ENCODE data around the gene FLVCR2. TPM values are rescaled to one million over a fixed set of nuclear protein-coding genes. Genes with fewer than 3 reads are reported as not detected.
A peak's percentile ranks its signal among the peaks of the same experiment; 100 is the strongest.

FLVCR2 gene
- 7.3 TPM for total RNA-seq

GRCh38 chr14:75578102-75578785 is at the start of gene FLVCR2:
Gene FLVCR2, plus strand, starts transcription at chr14:75578620. Its CDS starts 353 bp downstream, at chr14:75578973.
- Histone ChIP-seq H3K4me3 (ENCODE audit: low read length in 3 of 3) (peak within 1 kb of the TSS; percentile 66 to 88 (median 83)), H3K9me3 (ENCODE audit: control insufficient read depth in 3 of 3, low read length in 3 of 3) (no peaks in the 10 kb centered on the region), H3K36me3 (ENCODE audit: control insufficient read depth in 3 of 3, insufficient read depth in 3 of 3, low read length in 3 of 3) (no peaks in the 10 kb centered on the region), H3K4me1 (ENCODE audit: control insufficient read depth in 3 of 3, insufficient read depth in 3 of 3, low read length in 3 of 3) (peaks cover 22 to 30% (median 26%) of the 10 kb centered on the region in 3 donors), H3K9ac (ENCODE audit: low read depth in 1 of 3, low read length in 3 of 3) (peak within 1 kb of the TSS; percentile 75 to 92 (median 86)), H3K27me3 (ENCODE audit: control insufficient read depth in 3 of 3, insufficient read depth in 3 of 3, low read length in 3 of 3) (no peaks in the 10 kb centered on the region), H3K27ac (ENCODE audit: low read depth, low read length) (peak within 1 kb of the TSS; percentile 83)

DNA sequence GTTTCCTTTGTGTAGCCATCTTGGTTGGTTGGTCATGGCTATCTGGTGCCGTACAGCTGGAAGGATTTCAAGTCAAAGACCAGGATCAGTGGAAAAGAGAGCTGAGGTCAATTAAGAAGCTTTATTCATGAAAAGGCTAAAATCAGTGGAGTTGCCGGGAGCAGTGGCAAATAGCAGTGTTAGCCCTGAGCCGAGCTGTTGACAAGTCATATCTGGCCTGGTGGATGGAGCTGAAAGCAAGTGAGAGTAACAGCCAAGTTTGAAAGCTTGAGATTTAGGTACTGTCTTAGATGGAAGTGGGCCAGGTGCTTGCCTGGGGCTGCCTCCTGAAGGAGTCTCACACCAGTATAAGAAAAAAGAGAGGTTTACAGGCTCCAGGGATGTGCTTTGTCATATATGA is 47.2 kb upstream of the FLVCR2 start:
- Histone ChIP-seq H3K4me1 (ENCODE audit: control insufficient read depth in 3 of 3, insufficient read depth in 3 of 3, low read length in 3 of 3) (peaks cover 0 to 5% (median 3%) of the 10 kb centered on the region in 3 donors), H3K9ac (ENCODE audit: low read depth in 1 of 3, low read length in 3 of 3) (no peak overlapping the region)

GRCh38 chr14:75531660-75532317 is 46.6 kb upstream of the FLVCR2 start:
- Histone ChIP-seq H3K4me1 (ENCODE audit: control insufficient read depth in 3 of 3, insufficient read depth in 3 of 3, low read length in 3 of 3) (peaks cover 0 to 5% (median 5%) of the 10 kb centered on the region in 3 donors), H3K4me3 (ENCODE audit: low read length in 3 of 3) (no peak overlapping the region), H3K36me3 (ENCODE audit: control insufficient read depth in 3 of 3, insufficient read depth in 3 of 3, low read length in 3 of 3) (no peaks in the 10 kb centered on the region)

More for the DNA sequence above, 47.2 kb upstream of the FLVCR2 start:
- Histone ChIP-seq H3K36me3 (ENCODE audit: control insufficient read depth in 3 of 3, insufficient read depth in 3 of 3, low read length in 3 of 3) (no peaks in the 10 kb centered on the region), H3K27ac (ENCODE audit: low read depth, low read length) (no peak overlapping the region), H3K9me3 (ENCODE audit: control insufficient read depth in 3 of 3, low read length in 3 of 3) (no peaks in the 10 kb centered on the region), H3K4me3 (ENCODE audit: low read length in 3 of 3) (no peak overlapping the region), H3K27me3 (ENCODE audit: control insufficient read depth in 3 of 3, insufficient read depth in 3 of 3, low read length in 3 of 3) (no peaks in the 10 kb centered on the region)

GRCh38 chr14:75533791-75534555 is 44.4 kb upstream of the FLVCR2 start:
- Histone ChIP-seq H3K4me1 (ENCODE audit: control insufficient read depth in 3 of 3, insufficient read depth in 3 of 3, low read length in 3 of 3) (peaks cover 0 to 5% (median 5%) of the 10 kb centered on the region in 3 donors), H3K9me3 (ENCODE audit: control insufficient read depth in 3 of 3, low read length in 3 of 3) (no peaks in the 10 kb centered on the region), H3K27ac (ENCODE audit: low read depth, low read length) (no peak overlapping the region), H3K9ac (ENCODE audit: low read depth in 1 of 3, low read length in 3 of 3) (no peak overlapping the region), H3K27me3 (ENCODE audit: control insufficient read depth in 3 of 3, insufficient read depth in 3 of 3, low read length in 3 of 3) (no peaks in the 10 kb centered on the region), H3K4me3 (ENCODE audit: low read length in 3 of 3) (no peak overlapping the region), H3K36me3 (ENCODE audit: control insufficient read depth in 3 of 3, insufficient read depth in 3 of 3, low read length in 3 of 3) (no peaks in the 10 kb centered on the region)

More at GRCh38 chr14:75531660-75532317, 46.6 kb upstream of the FLVCR2 start:
- no peak overlapping the region for H3K9ac ChIP-seq (ENCODE audit: low read depth in 1 of 3, low read length in 3 of 3)
- H3K27me3 ChIP-seq (ENCODE audit: control insufficient read depth in 3 of 3, insufficient read depth in 3 of 3, low read length in 3 of 3): no peaks in the 10 kb centered on the region
- H3K9me3 ChIP-seq (ENCODE audit: control insufficient read depth in 3 of 3, low read length in 3 of 3): no peaks in the 10 kb centered on the region
- no peak overlapping the region for H3K27ac ChIP-seq (ENCODE audit: low read depth, low read length)

GRCh38 chr14:75535164-75535898 is 43.1 kb upstream of the FLVCR2 start:
- Histone ChIP-seq H3K9ac (ENCODE audit: low read depth in 1 of 3, low read length in 3 of 3) (no peak overlapping the region), H3K27ac (ENCODE audit: low read depth, low read length) (no peak overlapping the region), H3K9me3 (ENCODE audit: control insufficient read depth in 3 of 3, low read length in 3 of 3) (no peaks in the 10 kb centered on the region), H3K4me1 (ENCODE audit: control insufficient read depth in 3 of 3, insufficient read depth in 3 of 3, low read length in 3 of 3) (peaks cover 0 to 5% (median 5%) of the 10 kb centered on the region in 3 donors), H3K36me3 (ENCODE audit: control insufficient read depth in 3 of 3, insufficient read depth in 3 of 3, low read length in 3 of 3) (no peaks in the 10 kb centered on the region), H3K27me3 (ENCODE audit: control insufficient read depth in 3 of 3, insufficient read depth in 3 of 3, low read length in 3 of 3) (no peaks in the 10 kb centered on the region), H3K4me3 (ENCODE audit: low read length in 3 of 3) (no peak overlapping the region)

GRCh38 chr14:75537071-75537470 is 41.3 kb upstream of the FLVCR2 start:
- peaks cover 0 to 5% (median 5%) of the 10 kb centered on the region in 3 donors for H3K4me1 ChIP-seq (ENCODE audit: control insufficient read depth in 3 of 3, insufficient read depth in 3 of 3, low read length in 3 of 3)
- no peak overlapping the region for H3K9ac ChIP-seq (ENCODE audit: low read depth in 1 of 3, low read length in 3 of 3)
- no peak overlapping the region for H3K27ac ChIP-seq (ENCODE audit: low read depth, low read length)
- H3K27me3 ChIP-seq (ENCODE audit: control insufficient read depth in 3 of 3, insufficient read depth in 3 of 3, low read length in 3 of 3): no peaks in the 10 kb centered on the region
- H3K36me3 ChIP-seq (ENCODE audit: control insufficient read depth in 3 of 3, insufficient read depth in 3 of 3, low read length in 3 of 3): no peaks in the 10 kb centered on the region
- no peak overlapping the region for H3K4me3 ChIP-seq (ENCODE audit: low read length in 3 of 3)
- no peaks in the 10 kb centered on the region for H3K9me3 ChIP-seq (ENCODE audit: control insufficient read depth in 3 of 3, low read length in 3 of 3)

DNA sequence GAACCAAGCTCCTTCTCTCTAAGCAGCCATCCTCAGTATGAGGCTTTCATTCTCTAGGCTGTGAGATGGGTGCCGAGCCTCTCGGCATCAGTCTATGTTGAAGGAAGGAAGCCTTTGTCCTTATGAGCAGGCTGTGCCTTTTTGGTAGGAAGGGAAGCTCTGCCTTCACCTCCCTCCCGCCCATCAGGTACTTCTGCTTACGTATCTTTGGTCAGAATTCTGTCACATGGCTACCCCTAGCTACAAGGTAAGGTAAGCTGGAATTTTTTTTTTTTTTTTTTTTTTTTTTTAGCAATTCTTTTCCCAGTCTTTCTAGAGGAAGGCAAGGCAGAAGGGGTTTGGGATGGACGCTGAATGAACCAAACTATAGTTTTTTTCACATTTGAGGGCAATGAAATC is 39.3 kb upstream of the FLVCR2 start:
- H3K9ac ChIP-seq (ENCODE audit: low read depth in 1 of 3, low read length in 3 of 3): no peak overlapping the region
- H3K27me3 ChIP-seq (ENCODE audit: control insufficient read depth in 3 of 3, insufficient read depth in 3 of 3, low read length in 3 of 3): no peaks in the 10 kb centered on the region
- no peaks in the 10 kb centered on the region for H3K9me3 ChIP-seq (ENCODE audit: control insufficient read depth in 3 of 3, low read length in 3 of 3)
- no peak overlapping the region for H3K4me3 ChIP-seq (ENCODE audit: low read length in 3 of 3)
- no peak overlapping the region for H3K27ac ChIP-seq (ENCODE audit: low read depth, low read length)
- H3K36me3 ChIP-seq (ENCODE audit: control insufficient read depth in 3 of 3, insufficient read depth in 3 of 3, low read length in 3 of 3): no peaks in the 10 kb centered on the region
- H3K4me1 ChIP-seq (ENCODE audit: control insufficient read depth in 3 of 3, insufficient read depth in 3 of 3, low read length in 3 of 3): peaks cover 0 to 5% (median 5%) of the 10 kb centered on the region in 3 donors

DNA sequence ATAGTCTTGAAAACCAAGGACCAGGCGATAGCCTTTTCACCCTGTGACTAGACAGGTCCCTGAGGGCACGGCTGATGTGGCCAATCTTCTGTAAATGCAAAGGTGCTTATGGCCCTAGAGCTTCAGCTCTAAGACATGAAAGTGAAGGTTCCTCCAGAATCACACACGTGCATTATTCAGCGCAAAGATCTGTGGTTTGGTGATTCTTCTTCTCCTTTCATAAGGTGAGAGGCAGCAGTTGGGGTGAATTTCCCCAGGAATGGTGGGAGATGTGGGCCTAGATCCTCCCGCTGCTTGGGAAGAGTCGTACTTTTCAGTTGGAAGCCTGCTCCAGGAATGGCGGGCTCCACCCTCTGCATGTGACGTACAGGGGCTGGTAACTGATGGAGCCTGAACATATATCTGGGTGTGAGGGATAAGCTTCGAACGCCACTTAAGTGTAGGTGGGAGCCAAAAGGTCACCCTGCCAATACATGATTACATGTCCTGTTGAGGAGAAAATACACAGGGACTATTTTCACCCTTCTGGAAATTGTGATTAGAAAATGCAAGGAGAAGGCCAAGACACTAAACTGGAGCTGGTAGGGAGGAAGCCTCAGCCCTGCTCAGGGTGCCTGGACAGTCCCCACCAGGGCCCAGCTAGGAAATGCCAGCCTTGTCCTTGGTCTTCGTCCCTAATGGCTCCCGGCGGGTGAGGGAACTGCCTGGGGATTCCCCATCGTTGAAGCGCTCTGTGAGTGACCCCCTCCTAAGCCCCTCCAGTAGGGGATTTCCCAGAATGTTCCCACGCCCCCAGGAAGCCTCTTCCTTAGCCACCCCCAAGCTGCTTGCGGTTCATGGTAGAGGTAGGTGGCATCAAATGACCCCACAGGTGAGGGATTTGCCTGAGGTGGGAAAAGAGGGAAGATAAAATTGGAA is 38.6 kb upstream of the FLVCR2 start:
- no peaks in the 10 kb centered on the region for H3K36me3 ChIP-seq (ENCODE audit: control insufficient read depth in 3 of 3, insufficient read depth in 3 of 3, low read length in 3 of 3)
- H3K9me3 ChIP-seq (ENCODE audit: control insufficient read depth in 3 of 3, low read length in 3 of 3): no peaks in the 10 kb centered on the region
- H3K27ac ChIP-seq (ENCODE audit: low read depth, low read length): no peak overlapping the region
- peaks cover 0 to 5% (median 5%) of the 10 kb centered on the region in 3 donors for H3K4me1 ChIP-seq (ENCODE audit: control insufficient read depth in 3 of 3, insufficient read depth in 3 of 3, low read length in 3 of 3)
- H3K27me3 ChIP-seq (ENCODE audit: control insufficient read depth in 3 of 3, insufficient read depth in 3 of 3, low read length in 3 of 3): no peaks in the 10 kb centered on the region
- H3K9ac ChIP-seq (ENCODE audit: low read depth in 1 of 3, low read length in 3 of 3): no peak overlapping the region
- H3K4me3 ChIP-seq (ENCODE audit: low read length in 3 of 3): no peak overlapping the region

DNA sequence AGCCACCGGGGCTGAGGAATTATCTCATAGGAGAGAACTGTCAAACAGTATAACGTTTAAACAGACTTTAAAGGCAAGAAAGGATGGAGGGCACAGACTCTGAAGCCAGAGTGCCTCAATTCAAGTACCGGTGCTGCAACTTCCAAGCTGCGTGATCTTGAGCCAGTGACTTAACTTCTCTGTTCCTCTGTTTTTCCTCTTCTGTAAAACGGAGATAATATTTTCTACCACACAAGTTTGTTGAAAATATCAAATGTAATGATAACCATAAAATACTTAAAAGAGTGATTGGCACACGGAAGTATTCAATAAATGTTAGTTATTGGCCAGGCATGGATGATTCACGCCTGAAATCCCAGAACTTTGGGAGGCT is 38.0 kb upstream of the FLVCR2 start:
- Histone ChIP-seq H3K36me3 (ENCODE audit: control insufficient read depth in 3 of 3, insufficient read depth in 3 of 3, low read length in 3 of 3) (no peaks in the 10 kb centered on the region), H3K27me3 (ENCODE audit: control insufficient read depth in 3 of 3, insufficient read depth in 3 of 3, low read length in 3 of 3) (no peaks in the 10 kb centered on the region), H3K9ac (ENCODE audit: low read depth in 1 of 3, low read length in 3 of 3) (no peak overlapping the region), H3K4me3 (ENCODE audit: low read length in 3 of 3) (no peak overlapping the region), H3K4me1 (ENCODE audit: control insufficient read depth in 3 of 3, insufficient read depth in 3 of 3, low read length in 3 of 3) (peaks cover 0 to 5% (median 5%) of the 10 kb centered on the region in 3 donors), H3K9me3 (ENCODE audit: control insufficient read depth in 3 of 3, low read length in 3 of 3) (no peaks in the 10 kb centered on the region), H3K27ac (ENCODE audit: low read depth, low read length) (no peak overlapping the region)
